Stimulated activated naive CD4-positive, alpha-beta T cell (primary cell): ENCODE data around the gene MYL12A.
A peak's percentile ranks its signal among the peaks of the same experiment; 100 is the strongest.
"Not testable (repeated sequence)": the region's sequence is repeated elsewhere in the genome, so short reads cannot be mapped to it uniquely, and the experiment has no call there.

ENCODE experiments used
- DNase-seq, 6 experiments: peaks; one replicate each; lab custom pipeline; 2025; lab: John Stamatoyannopoulos, UW

The MYL12A gene

DNA sequence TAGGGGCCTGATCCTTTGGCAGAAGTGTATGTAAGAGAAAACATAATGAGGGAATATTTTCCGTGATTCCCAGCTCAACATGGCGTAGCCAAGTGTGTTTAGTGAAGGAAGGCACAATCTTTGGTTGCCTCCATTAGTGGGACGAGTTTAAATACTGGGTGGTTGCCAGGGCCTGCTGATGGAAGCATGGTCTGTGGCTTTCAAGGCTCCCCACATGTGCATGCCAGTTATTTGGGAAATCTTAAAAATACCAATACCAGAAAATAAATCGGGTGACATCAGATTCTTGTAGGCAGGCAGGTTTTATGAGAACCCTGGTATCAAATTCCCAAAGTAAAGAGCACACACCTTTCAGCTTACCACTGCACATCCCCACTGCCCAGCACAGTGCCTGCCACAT, 7.1 kb downstream of the MYL12A start:
- no peak for DNase-seq

DNA sequence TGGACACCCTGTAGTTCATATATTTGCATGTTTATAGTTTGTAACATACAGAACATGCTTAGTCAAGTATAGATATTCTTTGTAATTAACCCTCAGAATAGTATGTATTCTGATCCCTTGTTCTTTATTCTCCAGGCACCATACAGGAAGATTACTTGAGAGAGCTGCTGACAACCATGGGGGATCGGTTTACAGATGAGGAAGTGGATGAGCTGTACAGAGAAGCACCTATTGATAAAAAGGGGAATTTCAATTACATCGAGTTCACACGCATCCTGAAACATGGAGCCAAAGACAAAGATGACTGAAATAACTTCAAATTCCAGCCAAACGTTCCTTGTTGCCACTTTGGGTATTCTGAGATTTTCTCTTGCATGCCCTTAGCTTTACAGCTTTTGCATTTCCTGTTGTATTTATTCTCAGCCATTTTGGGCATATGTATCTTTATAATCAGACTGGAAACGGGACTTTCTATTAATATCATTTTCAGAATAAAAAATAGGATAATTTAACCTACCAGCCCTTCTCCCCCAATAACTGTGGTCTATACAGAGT, 8.1 kb downstream of the MYL12A start:
- DNase-seq, result no peak

DNA sequence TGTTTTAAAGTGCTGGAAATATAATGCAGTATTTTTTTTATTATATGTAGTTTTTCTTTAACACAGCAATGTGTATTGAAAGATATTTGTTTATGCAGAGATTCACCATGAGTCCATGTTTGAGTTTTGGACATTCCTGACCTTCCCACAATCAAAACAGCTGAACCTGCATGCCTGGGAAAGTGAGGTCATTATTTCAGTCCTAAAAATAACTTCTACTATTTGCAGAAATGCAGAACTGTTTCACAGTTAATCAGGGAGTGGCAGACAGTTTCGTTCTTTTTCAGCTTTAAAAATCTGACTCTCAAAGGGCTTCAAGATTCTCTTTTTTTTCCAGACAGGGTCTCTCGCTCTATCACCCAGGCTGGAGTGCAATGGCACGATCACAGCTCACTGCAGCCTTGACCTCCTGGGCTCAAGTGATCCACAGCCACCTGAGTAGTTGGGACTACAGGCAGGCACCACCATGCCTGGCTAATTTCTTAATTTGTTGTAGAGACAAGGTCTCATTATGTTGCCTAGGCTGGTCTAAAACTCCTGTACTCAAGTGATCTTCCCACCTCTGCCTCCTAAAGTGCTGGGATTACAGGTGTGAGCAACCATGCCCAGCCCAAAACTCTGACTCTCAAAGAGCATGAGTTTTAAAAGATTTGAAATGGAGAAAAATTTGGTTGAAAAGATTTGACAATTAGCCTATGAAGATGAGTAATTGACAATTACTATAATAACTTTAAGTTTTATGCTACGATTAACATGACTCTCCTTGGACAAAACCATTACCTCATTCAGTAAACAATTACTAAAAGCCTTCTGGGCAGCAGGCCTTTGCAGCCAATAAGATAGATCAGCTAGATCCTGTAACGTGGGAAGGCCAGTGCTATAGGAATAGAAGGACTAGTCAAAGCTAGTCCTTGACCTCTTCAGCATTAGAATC, 9.4 kb downstream of the MYL12A start:
- no peak for DNase-seq

DNA sequence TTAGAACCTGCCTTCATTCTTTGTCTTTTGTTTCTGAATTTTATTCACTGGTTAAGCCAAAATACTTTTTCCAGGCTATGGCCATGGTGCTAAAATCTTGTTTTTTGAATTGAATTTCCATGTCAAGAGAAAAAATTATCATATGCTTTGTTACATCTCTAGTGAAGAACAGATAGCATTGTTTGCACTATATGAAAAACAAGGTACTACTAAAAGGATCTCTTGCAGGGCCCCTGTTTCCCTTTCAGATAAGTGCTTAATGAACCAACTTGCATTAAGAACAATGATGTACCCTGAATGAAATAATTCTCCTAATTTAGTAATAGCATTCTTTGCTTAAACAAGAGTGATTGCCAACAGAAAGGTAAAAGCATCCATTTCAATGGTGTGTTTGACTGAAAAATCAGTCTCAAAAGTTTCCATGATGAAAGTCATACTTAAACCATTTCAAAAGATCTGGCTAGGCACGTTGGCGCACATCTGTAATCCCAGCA, 10.1 kb downstream of the MYL12A start:
- DNase-seq, result no peak

DNA sequence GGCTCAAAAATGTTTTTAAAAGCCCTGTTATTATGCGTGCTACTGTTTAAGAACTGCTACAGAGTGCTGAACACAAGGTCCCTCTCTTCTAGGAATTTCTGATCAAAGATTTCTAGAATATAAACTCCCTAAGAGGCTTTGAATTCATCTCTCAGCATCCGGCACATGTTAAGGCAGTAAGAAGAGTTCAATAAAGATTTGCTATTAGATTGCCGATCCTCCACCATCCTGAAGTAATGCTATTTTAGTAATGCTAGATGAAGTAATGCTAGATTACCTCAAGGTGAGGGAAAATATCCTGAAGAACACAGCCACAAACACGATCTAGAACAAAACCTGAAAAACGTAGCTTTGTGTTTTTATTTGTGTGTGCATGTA, 13.4 kb downstream of the MYL12A start:
- no peak for DNase-seq

DNA sequence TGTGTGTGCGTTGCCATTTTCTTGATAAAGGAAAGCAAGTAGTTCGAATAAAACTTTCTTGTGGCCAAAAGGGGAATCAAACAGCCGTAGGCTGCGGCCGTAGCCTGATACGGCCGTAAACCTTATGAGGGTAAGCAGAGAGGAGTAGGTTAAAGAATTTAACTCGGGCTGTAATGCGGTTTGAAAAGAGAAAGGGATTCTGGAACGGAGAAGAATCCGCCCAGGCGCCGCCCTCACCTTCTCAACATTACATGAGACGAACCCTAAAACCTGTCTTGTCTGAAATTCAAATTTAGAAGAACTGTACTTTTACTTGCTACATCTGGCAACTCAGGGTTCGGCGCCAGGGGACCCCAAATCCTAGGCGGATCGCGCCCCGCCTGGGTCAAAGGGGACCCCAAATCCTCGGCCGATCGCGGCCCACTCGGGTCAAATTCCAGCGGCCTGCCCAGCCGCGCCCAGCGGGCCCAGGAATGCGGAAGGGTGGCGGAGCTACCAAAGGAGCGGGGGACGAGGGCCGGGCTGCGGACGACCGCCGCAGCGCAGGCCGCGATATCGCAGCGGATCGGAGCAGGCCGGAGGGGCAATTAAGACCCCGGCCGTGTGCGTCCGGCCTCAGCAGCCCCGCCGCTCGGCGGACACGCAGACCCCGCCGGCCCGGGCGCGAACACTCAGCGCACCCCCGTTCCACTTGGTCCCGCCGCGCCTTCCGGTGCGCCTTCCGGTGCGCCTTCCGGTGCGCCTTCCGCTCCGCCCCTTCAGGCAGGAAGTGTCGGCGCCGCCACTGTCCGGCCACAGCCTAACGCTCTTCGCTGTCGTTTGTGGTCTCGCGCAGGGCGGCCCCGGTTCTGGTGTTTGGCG, 14.0 kb downstream of the MYL12A start, which contains the start of gene MYL12B:
MYL12B (plus strand) TSS at position 761 of the 861 bp plus-strand sequence. CDS start 10,766 bp downstream, outside the sequence.
- peak; percentile 68 to 97 (median 87) for DNase-seq

DNA sequence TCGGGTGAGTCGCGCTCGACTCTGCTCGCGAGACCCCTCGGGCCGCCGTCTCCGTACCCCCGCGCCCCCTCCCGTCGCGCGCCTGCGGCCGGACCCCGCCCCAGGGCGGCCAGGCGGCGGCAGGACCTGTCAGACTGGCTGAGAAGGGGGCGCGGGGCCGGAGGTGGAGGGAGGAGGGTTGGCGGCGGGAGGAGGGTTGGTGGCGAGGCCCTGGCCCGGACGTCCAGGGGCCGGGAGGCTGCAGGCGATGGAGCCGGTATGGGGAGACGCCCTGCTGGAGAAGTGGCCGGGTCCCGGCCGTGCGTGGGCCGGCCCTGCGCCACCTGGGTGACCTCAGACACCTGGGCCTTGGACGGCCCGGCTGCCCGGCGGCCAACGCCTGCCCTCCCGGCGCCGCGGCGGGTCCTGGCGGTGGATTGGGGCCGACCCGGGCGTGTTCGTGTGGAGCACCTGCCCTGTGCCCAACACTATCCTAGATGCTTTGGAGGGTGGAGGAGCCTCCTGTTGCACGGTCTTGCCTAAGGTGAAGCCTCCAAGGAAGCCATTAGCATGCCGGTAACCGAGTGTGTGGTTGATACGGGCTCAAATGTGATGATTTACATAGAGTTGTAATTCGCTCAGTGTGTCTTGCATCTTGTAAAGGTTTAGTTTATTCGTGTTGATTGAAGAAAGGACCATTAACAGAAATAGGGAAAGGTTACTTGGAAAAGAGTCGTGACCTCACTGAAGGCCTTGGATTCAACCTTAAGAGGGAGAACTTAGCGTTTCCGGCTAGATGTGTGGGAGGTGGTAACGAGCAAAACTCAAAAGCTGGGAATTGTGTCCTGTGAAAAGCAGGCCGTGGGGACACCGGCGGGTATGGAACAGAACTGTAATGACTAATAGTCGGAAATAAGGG, 14.9 kb downstream of the MYL12A start:
- DNase-seq, result peak in 5 of 6 experiments; percentile 21 to 47 (median 37)

DNA sequence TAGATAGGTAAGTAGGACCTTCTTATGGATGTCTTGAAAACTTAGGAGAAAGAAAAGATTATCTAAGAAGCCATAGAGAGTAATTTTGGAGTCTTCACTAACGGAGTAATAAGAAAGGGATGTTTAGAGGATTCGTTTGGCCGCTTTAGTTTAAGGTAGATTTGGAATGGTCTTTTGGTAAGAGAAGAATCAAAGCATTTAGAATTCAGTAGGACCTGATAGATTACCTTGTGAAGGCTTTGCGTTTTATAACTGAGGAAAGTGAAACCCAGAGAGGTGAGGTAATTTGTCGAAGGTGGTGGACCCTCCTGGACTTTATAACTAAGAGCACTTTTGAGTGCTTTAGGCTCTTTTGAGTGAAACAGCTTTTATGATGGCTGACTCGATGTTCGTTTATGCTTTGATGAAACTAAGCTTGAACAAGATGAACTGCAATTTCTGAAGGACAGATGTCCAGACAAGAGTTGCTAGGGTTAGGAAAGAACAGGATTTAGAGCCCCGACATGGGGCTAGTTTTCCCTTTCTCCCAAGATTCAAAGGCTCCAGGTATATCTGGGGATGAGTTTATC, 15.6 kb downstream of the MYL12A start:
- DNase-seq, result peak in 1 of 6 experiments; percentile 29

DNA sequence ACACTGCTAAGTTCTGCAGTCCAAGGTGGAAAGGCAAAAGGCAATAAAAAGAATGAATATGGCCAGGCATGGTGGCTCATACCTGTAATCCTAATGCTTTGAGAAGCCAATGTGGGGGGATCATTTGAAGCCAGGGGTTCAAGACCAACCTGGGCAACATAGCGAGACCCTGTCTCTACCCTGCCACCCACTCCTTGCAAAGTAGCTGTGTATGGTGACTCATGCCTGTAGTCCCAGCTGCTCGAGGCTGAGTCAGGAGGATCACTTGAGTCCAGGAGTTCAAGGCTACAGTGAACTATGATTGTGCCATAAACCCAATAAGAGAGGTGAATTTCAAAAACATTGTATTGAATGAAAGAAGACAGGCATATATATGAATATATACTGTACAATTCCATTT, 16.8 kb downstream of the MYL12A start:
- DNase-seq, result no peak

DNA sequence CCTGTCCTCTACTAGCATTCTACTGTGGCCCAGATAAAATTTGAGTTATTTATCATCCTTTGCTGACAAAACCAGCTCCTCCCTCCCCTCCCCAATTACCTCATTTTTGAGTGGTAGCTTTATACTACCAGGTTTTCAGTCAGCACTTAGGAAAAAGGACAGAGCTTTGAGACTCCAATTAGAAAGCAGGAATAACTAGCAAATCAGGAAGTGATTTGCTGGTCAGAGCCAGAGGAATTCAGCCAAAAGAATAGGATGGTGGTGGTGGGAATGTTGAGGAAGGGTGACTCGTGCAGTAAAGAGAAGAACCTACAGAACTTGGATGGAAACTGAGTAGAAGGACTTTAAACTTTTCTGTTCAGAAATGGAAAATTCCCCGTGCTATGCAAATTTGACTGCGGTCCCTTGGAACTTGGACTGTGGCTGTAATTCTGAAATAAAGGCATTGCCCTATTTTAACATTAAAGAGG, 18.0 kb downstream of the MYL12A start:
- no peak for DNase-seq

DNA sequence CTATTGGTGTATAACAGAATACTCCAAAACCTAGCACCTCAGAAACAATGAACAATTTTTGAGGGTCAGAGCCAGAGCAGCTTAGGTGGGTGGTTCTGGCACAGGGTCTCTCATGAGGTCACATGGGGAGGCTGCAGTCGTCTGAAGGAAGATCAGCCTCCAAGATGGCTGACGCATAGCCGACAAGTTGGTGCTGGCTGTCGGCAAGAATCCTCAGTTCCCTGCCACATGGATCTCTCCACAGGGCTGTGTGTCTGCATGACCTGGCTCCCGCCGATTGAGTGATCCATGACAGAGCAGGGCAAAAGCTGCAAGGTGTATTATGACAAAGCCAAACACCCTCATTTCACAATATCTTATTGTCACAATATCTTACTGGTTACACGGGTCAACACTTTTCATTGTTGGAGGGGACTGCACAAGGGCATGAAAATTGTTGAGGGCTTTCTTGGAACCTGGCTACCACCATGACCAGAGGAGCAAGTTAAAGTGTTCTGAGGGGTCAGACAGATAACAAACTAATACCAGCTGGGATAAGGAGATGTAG, 18.5 kb downstream of the MYL12A start:
- DNase-seq, result no peak

DNA sequence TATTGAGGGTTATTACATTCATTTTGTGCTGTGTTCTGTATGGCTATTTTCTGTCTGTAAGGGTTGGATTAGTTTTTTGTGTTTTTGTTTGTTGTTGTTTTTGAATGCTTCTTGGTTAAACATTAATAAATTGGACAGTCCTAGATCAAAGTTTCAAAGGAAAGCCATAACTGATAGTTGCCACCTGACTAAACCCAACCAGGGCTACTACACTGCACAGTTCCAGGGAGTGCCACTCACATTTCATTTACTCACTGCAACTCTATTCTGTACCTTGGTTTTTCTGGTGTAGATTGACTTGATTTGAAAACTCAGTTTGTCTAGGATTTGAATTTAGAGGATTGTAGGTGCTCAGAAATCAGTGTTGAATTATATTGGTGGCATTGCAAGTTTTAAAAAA, 20.7 kb downstream of the MYL12A start:
- DNase-seq, result no peak

DNA sequence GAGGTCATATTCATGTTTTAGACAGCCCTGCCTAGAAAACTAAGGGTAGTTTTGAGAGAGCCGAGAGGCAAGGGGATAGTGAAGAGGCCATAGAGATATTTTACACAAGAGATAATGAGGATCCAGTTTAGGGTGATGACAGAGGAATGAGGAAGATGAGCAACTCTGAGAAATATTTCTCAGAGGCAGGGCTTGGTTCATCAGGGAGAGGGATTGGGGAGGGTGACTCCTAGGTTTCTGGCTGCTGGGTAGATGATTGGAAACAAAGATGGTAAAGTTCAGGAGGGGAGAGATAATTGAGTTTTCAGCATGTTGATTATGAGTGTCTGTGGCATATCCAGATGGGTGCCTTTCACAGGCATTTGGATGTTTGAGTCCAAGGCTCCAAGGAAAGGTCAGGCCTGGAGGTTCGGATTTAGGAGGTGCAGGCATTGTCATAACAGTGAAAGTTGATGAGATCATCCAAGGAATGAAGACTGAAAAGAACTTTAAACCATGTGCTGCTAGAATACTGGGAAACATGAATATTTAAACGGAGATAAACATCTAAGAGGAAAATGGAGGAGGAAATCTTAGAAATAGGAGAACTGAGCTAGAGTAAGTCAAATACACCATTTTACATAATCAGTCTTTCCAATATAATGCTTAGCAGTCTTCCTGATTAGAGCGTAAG, 21.8 kb downstream of the MYL12A start:
- no peak for DNase-seq

DNA sequence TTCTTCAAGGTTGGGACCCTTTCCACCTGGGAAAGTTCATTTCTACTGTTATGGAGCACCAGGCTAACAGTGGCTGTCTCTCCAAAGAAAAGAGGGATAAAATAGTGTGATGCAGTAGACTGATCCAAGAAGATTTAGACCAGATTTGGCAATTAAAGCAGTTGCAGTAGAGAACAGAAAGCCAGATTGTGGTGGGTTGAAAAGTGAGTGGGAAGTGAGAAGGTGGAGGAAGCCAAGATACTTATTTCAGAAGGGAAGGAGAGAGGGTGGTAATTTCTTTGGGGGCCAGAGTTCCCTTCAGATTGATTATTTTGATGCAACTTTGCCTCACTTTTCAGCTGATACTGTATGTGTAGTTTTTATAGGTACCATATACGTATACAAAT, 22.3 kb downstream of the MYL12A start:
- no peak for DNase-seq

DNA sequence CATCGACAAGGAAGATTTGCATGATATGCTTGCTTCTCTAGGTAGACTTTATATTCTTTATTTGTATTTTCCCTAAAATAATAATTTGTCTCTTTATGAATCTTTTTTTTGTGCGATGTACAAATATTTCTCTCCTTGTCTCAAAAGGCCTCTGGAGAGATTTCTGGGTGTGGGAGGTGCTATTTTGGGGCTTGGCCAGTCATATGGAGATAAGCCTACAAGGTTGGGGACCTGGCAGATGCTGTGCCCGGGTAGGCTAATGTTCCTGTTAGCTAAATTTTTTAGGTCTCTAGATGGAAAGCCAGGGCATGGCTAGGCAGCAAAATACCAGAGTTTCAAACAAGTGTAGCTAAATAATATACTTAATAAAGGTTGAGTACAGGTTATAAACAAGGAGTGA, 25.4 kb downstream of the MYL12A start:
- no peak for DNase-seq

DNA sequence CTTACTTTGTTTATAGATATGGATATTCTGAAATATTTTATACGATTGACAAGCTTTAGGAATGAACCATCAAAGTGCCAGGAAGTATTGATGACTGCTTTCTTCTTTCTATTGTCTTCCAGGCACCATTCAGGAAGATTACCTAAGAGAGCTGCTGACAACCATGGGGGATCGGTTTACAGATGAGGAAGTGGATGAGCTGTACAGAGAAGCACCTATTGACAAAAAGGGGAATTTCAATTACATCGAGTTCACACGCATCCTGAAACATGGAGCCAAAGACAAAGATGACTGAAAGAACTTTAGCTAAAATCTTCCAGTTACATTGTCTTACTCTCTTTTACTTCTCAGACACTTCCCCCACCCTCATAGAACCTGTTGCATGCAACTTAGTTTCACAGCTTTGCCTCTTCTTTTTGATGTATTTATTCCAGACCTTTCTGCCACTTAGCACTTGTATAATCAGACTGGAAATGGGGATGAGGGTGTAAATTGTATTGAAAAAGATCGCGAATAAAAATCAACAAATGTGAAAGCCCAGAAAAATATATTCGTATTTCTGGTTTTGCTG, 30.1 kb downstream of the MYL12A start:
- not testable (repeated sequence) for DNase-seq

DNA sequence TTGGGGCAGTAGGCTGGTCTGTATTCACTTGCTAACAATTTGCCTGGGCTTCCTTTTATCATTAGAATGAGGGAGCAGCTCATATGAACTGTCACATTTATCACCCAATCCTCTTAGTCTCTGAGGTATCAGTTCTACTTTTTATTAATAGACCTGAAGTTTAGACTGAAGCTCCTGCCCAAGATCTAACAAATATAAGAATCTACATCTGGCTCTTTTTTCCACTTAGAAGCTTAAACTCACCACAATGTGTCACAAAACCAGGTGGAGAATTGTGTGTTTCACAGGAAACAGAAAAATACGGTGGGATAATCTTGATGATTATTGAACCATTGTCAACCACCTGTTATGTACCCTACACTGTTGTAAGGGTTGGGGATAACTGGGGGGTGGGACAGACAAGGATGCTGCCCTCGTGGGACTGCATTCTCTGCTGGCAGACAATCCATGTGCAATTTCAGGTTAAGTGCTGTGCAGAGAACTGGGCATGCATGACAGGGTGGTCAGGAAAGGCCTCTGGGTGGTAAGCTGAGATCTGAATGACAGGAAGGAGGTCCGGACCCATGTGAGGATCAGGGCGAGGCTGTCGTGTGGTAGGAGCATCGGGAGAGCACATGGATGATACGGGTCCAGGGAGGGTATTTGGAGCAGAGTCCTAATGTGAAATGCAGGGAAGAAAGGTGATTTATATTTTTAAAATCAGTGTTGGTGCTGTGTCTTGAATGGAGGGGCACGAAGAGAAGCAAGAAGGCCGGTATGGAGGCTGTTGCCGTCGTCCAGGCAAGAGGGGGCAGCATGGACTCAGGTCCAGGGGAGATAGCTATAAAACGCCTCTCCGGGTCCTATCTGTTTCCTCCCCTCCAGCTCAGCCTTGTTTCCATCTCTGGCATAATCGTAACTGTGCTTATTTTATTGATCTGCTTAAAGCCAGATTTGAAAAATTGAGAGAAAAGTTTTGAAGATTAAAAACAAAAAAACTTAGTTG, 31.9 kb downstream of the MYL12A start:
- no peak for DNase-seq
